K562 (cell line): ENCODE measurements around the gene LSS.

Experiments
- BHLHE40 ChIP-seq: IDR thresholded peaks from 2 replicates; pipeline ENCODE4 v1.6.1; 2011; ENCODE audit warnings: low read length, improper control_type of control experiment
- HEY1 ChIP-seq: fragments of 250-450 bp; sonication (Bioruptor Pico); IDR thresholded peaks from 2 replicates; pipeline ENCODE4 v1.5.0; 2020; ENCODE audit warnings: mild to moderate bottlenecking, moderate library complexity, borderline replicate concordance

GRCh38 chr21:46179708-46180078, 48.9 kb downstream of the LSS start:
- TF ChIP-seq BHLHE40 (no peak), HEY1 (CRISPR knock-in tag) (no peak)
